Measurements from ENCODE around the gene REV3L.

DNA sequence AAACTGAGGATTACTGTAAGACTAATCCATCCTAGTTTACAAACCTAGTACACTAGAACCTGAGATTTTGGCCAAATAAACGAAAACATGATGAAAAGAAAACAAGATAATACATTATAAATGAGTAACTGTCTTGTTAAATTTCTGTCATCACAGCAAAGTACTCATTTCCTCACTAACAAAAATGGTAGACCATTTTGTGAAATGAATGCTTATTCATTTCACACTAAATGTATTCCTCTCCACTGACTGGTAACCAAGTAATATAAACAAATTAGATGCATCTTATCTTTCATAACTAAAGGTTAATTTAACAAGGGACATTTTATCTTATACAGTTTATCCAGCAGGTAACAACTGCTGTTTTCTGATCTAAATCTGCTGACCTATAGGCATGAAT is 143.7 kb downstream of the REV3L start:
- TF ChIP-seq MAFK (IDR thresholded peaks at IDR 0.05; ENCODE audit: partially characterized antibody) (no peak), RAD21 (conservative IDR thresholded peaks at IDR 0.05 in 1 of 2, IDR thresholded peaks at IDR 0.05 in 1 of 2) (no peak), KDM1A (IDR thresholded peaks at IDR 0.05; ENCODE audit: low read depth) (no peak)

All from A549 (cell line).